Heart left ventricle (tissue), 16 donors: ENCODE data around the gene NTNG2. TPM values are rescaled to one million over a fixed set of nuclear protein-coding genes. Genes with fewer than 3 reads are reported as not detected.

ENCODE experiments used
- ATAC-seq, 4 donors: fragments of 200-7000 bp; cut with Tn5 transposase; one replicate each; pipeline ENCODE4 v1.9.1; 2020 to 2022; ENCODE audit warnings: moderate library complexity in 4 of 4, mild to moderate bottlenecking in 3 of 4, moderate number of reproducible peaks in 1 of 4
- DNase-seq, 5 donors: peaks; one replicate each; pipeline ENCODE4 v3.0.0-alpha.2; 2020
- H3K27ac ChIP-seq, 12 donors: fragments of 200-600 bp; sonication (generic) in 4 of 12; one replicate each; pipeline versions ENCODE4 v1.5.0 to v1.8.0; 2016 to 2022; ENCODE audit warnings: mild to moderate bottlenecking in 2 of 12
- H3K27me3 ChIP-seq, 9 donors: fragments of 200-600 bp; sonication (generic) in 2 of 9; one replicate each; pipeline versions ENCODE4 v1.5.1 to v1.8.0; 2016 to 2022; ENCODE audit warnings: mild to moderate bottlenecking in 3 of 9
- H3K36me3 ChIP-seq, 9 donors: fragments of 200-600 bp; sonication (generic) in 2 of 9; one replicate each; pipeline versions ENCODE4 v1.5.0 to v1.8.0; 2018 to 2022; ENCODE audit warnings: mild to moderate bottlenecking in 2 of 9
- H3K4me1 ChIP-seq, 12 donors: fragments of 200-600 bp; sonication (generic) in 4 of 12; one replicate each; pipeline versions ENCODE4 v1.5.0 to v1.8.0; 2016 to 2022; ENCODE audit warnings: mild to moderate bottlenecking in 3 of 12
- H3K4me3 ChIP-seq, 12 donors: fragments of 200-600 bp; sonication (generic) in 4 of 12; one replicate each; pipeline versions ENCODE4 v1.5.0 to v1.8.0; 2017 to 2022; ENCODE audit warnings: mild to moderate bottlenecking in 9 of 12, moderate library complexity in 4 of 12
- H3K9me3 ChIP-seq, 12 donors: fragments of 200-600 bp; sonication (generic) in 4 of 12; one replicate each; pipeline versions ENCODE4 v1.5.0 to v1.8.0; 2016 to 2022; ENCODE audit warnings: mild to moderate bottlenecking in 1 of 12
- CTCF ChIP-seq, 12 donors: fragments of 200-600 bp; sonication (generic) in 4 of 12; IDR thresholded peaks; one replicate each; pipeline versions ENCODE4 v1.5.0 to v1.8.0; 2018 to 2022; ENCODE audit warnings: antibody characterized with exemption in 12 of 12, mild to moderate bottlenecking in 5 of 12
- POLR2A ChIP-seq, 2 donors: fragments of 450-650 bp; IDR thresholded peaks; one replicate each; pipeline ENCODE4 v1.6.1; 2017; ENCODE audit warnings: antibody characterized with exemption in 2 of 2, mild to moderate bottlenecking in 2 of 2, moderate library complexity in 2 of 2
- WGBS, 4 donors: extraction: QIAGEN DNeasy Blood & Tissue Kit in 2 of 4; methylation state at CpG; one replicate each; pipeline versions ENCODE4 v1.1.5 to v1.1.7; 2013 to 2018; 5-methylcytosine and 5-hydroxymethylcytosine counted together
- intact Hi-C, 10 donors: fragments of 100-400 bp; cut with DNase I; formaldehyde crosslinking; loops; one replicate each; pipeline versions ENCODE4 v1.11.1 to v1.14.2; 2022
- polyA plus RNA-seq, 2 donors: library from polyadenylated mRNA; stranded (reverse); fragments of 200-250 nt; gene quantifications; one replicate each; pipeline ENCODE4 v1.2.3, GENCODE V29; 2013
- total RNA-seq, 9 donors: library from RNA; depleted of rRNA in 2 of 9; stranded (reverse); fragments of >200 nt in 2 of 9; fragmentation: NEBNext Ultra II Directional in 3 of 9; extraction: Animal tissue kit (Norgen Biotek cat#: 25700) in 3 of 9; gene quantifications; one replicate each; pipeline versions ENCODE4 v1.1.0 to v1.2.4, GENCODE V29; 2016 to 2023
- donor health status: ischemic (EF 13 %, LVEDD 7.1; RV severe dilation, severe dysfunction).
- donor health status: healthy with polysubstance abuse.
- donor health status: DM: no; HTN: yes; CAD: no.
- donor health status: DM: no; HTN: no; CAD: no.
- donor health status: ischemic (EF 25% LVEDD 6.9; RV normal size, moderate dysfunction).
- donor health status: ischemic (EF 25% LVEDD 5.7; RV mildly dilated, moderate dysfunction).
- donor health status: healthy.
- donor health status: DM: yes; HTN: yes; CAD: no.
- donor health status: ischemic (EF 35%, LVEDD 5.7; RV mildly dilated, moderate dysfunction).
- donor health status: nonischemic (EF 11% LVEDD 7.7; RV severe dilation, severe dysfunction).
- donor health status: DM: yes; HTN: yes; CAD: no.
- donor health status: PGD.
- donor health status: ischemic (EF 29% LVEDD 5.4; RV normal size, mild dysfunction).
- donor health status: nonischemic (EF 23%, LVEDD 6.1; RV moderate dilation, normal function).

NTNG2 gene
- total and polyA plus RNA-seq, 11 donors: 0.28 to 4.1 (median 2.2) TPM

- H3K4me1 ChIP-seq: peaks cover 0 to 22% (median 15%) of the 10 kb centered on the region in 12 donors
- ATAC-seq (no peak), DNase-seq (no peak)
- no peak overlapping the region for H3K4me3 ChIP-seq
- WGBS, 4 donors: 55 to 67% (median 60%) methylated on average over 2 of the region's 2 CpGs
- H3K36me3 ChIP-seq: peaks cover 0 to 95% (median 50%) of the 10 kb centered on the region in 9 donors
- peak overlapping the region in 5 of 12 donors; percentile 4 to 44 (median 8) for H3K27ac ChIP-seq
- H3K27me3 ChIP-seq: no peaks in the 10 kb centered on the region
- TF ChIP-seq POLR2A (IDR thresholded peaks at IDR 0.05) (no peak), CTCF (IDR thresholded peaks at IDR 0.05) (no peak)
- no peaks in the 10 kb centered on the region for H3K9me3 ChIP-seq
- intact Hi-C loops: loop anchor here in 1 of 10 donors (5.0 to 10.0 kb wide), 2 partner anchors 53 to 1144 kb away; no protein-coding TSS in a partner anchor
Observed at GRCh38 chr9:132288966-132289365, 127.1 kb downstream of the NTNG2 start.

DNA sequence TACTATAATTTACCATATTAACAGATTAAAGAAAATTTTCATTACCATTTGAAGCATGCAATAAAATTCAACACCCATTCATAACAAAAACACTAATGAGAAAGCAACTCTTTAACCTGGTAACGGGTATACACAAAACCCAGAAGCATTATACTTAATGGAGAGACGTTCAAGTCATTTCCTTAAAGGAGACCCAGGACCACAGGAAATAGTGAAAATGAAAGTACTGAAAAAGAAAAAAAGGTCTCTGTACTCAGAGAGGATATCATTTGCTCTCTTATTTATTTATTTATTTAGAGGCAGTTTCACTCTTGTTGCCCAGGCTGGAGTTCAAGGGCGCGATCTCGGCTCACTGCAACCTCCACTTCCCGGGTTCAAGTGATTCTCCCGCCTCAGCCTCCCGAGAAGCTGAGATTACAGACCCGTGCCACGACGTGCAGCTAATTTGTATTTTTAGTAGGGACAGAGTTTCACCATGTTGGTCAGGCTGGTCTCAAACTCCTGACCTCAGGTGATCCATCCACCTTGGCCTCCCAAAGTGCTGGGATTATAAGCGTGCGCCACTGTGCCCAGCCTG is 131.4 kb downstream of the NTNG2 start:
- no peak for ATAC-seq
- H3K4me3 ChIP-seq: no peak overlapping the region
- H3K4me1 ChIP-seq: peaks cover 0 to 20% (median 11%) of the 10 kb centered on the region in 12 donors
- intact Hi-C loops: loop anchor here in 1 of 10 donors (10.0 kb wide), 1 partner anchor 52 kb away; no protein-coding TSS in a partner anchor
- H3K36me3 ChIP-seq: peaks cover 2 to 95% (median 51%) of the 10 kb centered on the region in 9 donors
- no peak overlapping the region for H3K27ac ChIP-seq
- no peaks in the 10 kb centered on the region for H3K27me3 ChIP-seq
- no peak for TF ChIP-seq CTCF (IDR thresholded peaks at IDR 0.05)
- TF ChIP-seq POLR2A (IDR thresholded peaks at IDR 0.05): no peak
- no peaks in the 10 kb centered on the region for H3K9me3 ChIP-seq
- WGBS, 4 donors: 90 to 93% (median 92%) methylated on average over 13 of the region's 13 CpGs
- no peak for DNase-seq

Other genes starting within 250 kb of the NTNG2 start
- gene MED27, start 82.2 kb upstream of the NTNG2 start, total RNA-seq: 10 to 100 TPM; 14.3 to 20.5 (median 15.6) TPM
- gene MED27, start 82.2 kb upstream of the NTNG2 start, polyA plus RNA-seq: 10 to 100 TPM; 14.4 to 23.0 TPM
- gene SETX, start 192.9 kb downstream of the NTNG2 start, total RNA-seq: 10 to 100 TPM; 19.3 to 42.5 (median 27.8) TPM
- 10 to 100 TPM; 11.7 to 25.4 TPM for gene SETX, start 192.9 kb downstream of the NTNG2 start, polyA plus RNA-seq
- 10 to 100 TPM; 13.0 to 20.3 (median 16.5) TPM for gene TTF1, start 244.8 kb downstream of the NTNG2 start, total RNA-seq
- gene TTF1, start 244.8 kb downstream of the NTNG2 start, polyA plus RNA-seq: 10 to 100 TPM; 20.5 to 25.2 TPM
- 1 to 10 TPM; 1.3 to 6.0 (median 2.2) TPM for gene CFAP77, start 248.2 kb downstream of the NTNG2 start, total RNA-seq
- gene CFAP77, start 248.2 kb downstream of the NTNG2 start, polyA plus RNA-seq: 1 to 10 TPM; 1.6 to 6.8 TPM